Lung (tissue), 12 donors: ENCODE results near the gene DAZAP1. TPM values are rescaled to one million over a fixed set of nuclear protein-coding genes. Genes with fewer than 3 reads are reported as not detected.

Experiments used
- ATAC-seq: fragments of 200-7000 bp; cut with Tn5 transposase; one replicate; pipeline ENCODE4 v1.9.1; 2020; ENCODE audit warnings: moderate number of reproducible peaks; ENCODE audit not compliant: insufficient read depth, low FRiP score
- DNase-seq, 3 donors: peaks; one replicate each; pipeline ENCODE4 v3.0.0-alpha.2; 2013 to 2017
- H3K27ac ChIP-seq, 2 donors: one replicate each; pipeline ENCODE4 v1.5.1; 2013; ENCODE audit warnings: mild to moderate bottlenecking in 2 of 2, moderate library complexity in 2 of 2, control low read depth in 1 of 2, inconsistent platforms in 1 of 2, low read depth in 1 of 2, low read length in 1 of 2
- H3K27me3 ChIP-seq, 3 donors: one replicate each; pipeline ENCODE4 v1.5.1; 2013; ENCODE audit warnings: low read length in 2 of 3; ENCODE audit not compliant: control insufficient read depth in 3 of 3, insufficient read depth in 3 of 3
- H3K36me3 ChIP-seq, 4 donors: one replicate each; pipeline ENCODE4 v1.5.1; 2013; ENCODE audit warnings: low read length in 4 of 4, mild to moderate bottlenecking in 1 of 4, moderate library complexity in 1 of 4; ENCODE audit not compliant: control insufficient read depth in 4 of 4, insufficient read depth in 4 of 4
- H3K4me1 ChIP-seq, 5 donors: one replicate each; pipeline ENCODE4 v1.5.1; 2013; ENCODE audit warnings: low read length in 5 of 5, mild to moderate bottlenecking in 2 of 5, moderate library complexity in 1 of 5; ENCODE audit not compliant: control insufficient read depth in 5 of 5, insufficient read depth in 5 of 5
- H3K4me3 ChIP-seq: one replicate; pipeline ENCODE4 v1.5.1; 2013; ENCODE audit warnings: mild to moderate bottlenecking, control low read depth, moderate library complexity
- H3K9ac ChIP-seq, 2 donors: one replicate each; pipeline ENCODE4 v1.5.1; 2013; ENCODE audit warnings: low read length in 2 of 2, control low read depth in 1 of 2; ENCODE audit not compliant: insufficient read depth in 1 of 2
- H3K9me3 ChIP-seq, 4 donors: one replicate each; pipeline ENCODE4 v1.5.1; 2013; ENCODE audit warnings: low read length in 3 of 4, mild to moderate bottlenecking in 1 of 4, moderate library complexity in 1 of 4; ENCODE audit not compliant: control insufficient read depth in 4 of 4, insufficient read depth in 3 of 4
- CTCF ChIP-seq: IDR thresholded peaks from 2 replicates; pipeline ENCODE4 v1.5.1; 2012; ENCODE audit warnings: mild to moderate bottlenecking; ENCODE audit errors: control extremely low read depth, extremely low read depth
- WGBS, 2 donors: extraction: QIAGEN DNeasy Blood & Tissue Kit; methylation state at CpG; one replicate each; pipeline ENCODE4 v1.1.7; 2013; 5-methylcytosine and 5-hydroxymethylcytosine counted together
- polyA plus RNA-seq, 2 donors: library from polyadenylated mRNA; stranded (reverse); fragments of 200-250 nt; gene quantifications; one replicate each; pipeline ENCODE4 v1.2.1, GENCODE V29; 2013
- total RNA-seq, 2 donors: library from RNA; depleted of rRNA in 1 of 2; stranded (reverse); fragments of >200 nt in 1 of 2; gene quantifications; one replicate each; pipeline ENCODE4 v1.2.1, GENCODE V29; 2014 to 2021
- donor health status: control.
- donor health status: control.
- donor health status: Bipolar disorder and iron deficiency.
- donor health status: healthy.
- donor health status: DM: yes; HTN: yes; CAD: no.

Gene DAZAP1
- total and polyA plus RNA-seq, 4 donors = 61.4 to 125 (median 80.1) TPM

- peaks cover 0 to 48% (median 5%) of the 10 kb centered on the region in 4 donors for H3K36me3 ChIP-seq
- H3K27me3 ChIP-seq = no peaks in the 10 kb centered on the region
- H3K4me3 ChIP-seq = no peak overlapping the region
- H3K4me1 ChIP-seq = peaks cover 14 to 34% (median 21%) of the 10 kb centered on the region in 5 donors
- ATAC-seq (no peak), DNase-seq (no peak)
- no peak for TF ChIP-seq CTCF
- H3K27ac ChIP-seq = peak overlapping the region in 1 of 2 donors; percentile 8
- no peaks in the 10 kb centered on the region for H3K9me3 ChIP-seq
- WGBS, 2 donors = 86 to 87% methylated on average over 21 of the region's 21 CpGs
- H3K9ac ChIP-seq = peak overlapping the region in 1 of 2 donors; percentile 23
These were observed 9.8 kb downstream of the DAZAP1 start for GRCh38 chr19:1417145-1417544.

GRCh38 chr19:1417681-1418495 lies 10.5 kb downstream of the DAZAP1 start:
- Histone ChIP-seq H3K9ac (no peak overlapping the region), H3K4me1 (peaks cover 14 to 27% (median 18%) of the 10 kb centered on the region in 5 donors), H3K9me3 (no peaks in the 10 kb centered on the region), H3K27ac (peak overlapping the region in 1 of 2 donors; percentile 23), H3K4me3 (no peak overlapping the region), H3K36me3 (peaks cover 0 to 52% (median 10%) of the 10 kb centered on the region in 4 donors), H3K27me3 (no peaks in the 10 kb centered on the region)
- DNase-seq (no peak), ATAC-seq (no peak)
- WGBS, 2 donors = 81 to 88% methylated on average over 30 of the region's 30 CpGs
- no peak for TF ChIP-seq CTCF

GRCh38 chr19:1418496-1418775 lies 11.1 kb downstream of the DAZAP1 start:
- Histone ChIP-seq H3K27me3 (no peaks in the 10 kb centered on the region), H3K9ac (no peak overlapping the region), H3K36me3 (peaks cover 0 to 51% (median 15%) of the 10 kb centered on the region in 4 donors), H3K9me3 (no peaks in the 10 kb centered on the region), H3K4me3 (no peak overlapping the region), H3K4me1 (peaks cover 14 to 27% (median 18%) of the 10 kb centered on the region in 5 donors), H3K27ac (peak overlapping the region in 1 of 2 donors; percentile 11)
- 86 to 96% methylated on average over 13 of the region's 13 CpGs for WGBS, 2 donors
- no peak for TF ChIP-seq CTCF
- ATAC-seq (no peak), DNase-seq (no peak)
